ENCODE measurements around the gene DPT. TPM values are rescaled to one million over a fixed set of nuclear protein-coding genes. Genes with fewer than 3 reads are reported as not detected.

DPT gene
- total RNA-seq, 1 experiment from 2014 or later, result not detected

GRCh38 chr1:168671782-168672181 is 57.2 kb downstream of the DPT start:
- H3K9ac ChIP-seq (ENCODE audit: low read length), result no peak overlapping the region
- no peak for TF ChIP-seq SRF (IDR thresholded peaks at IDR 0.05; ENCODE audit: low read depth)
- no peak for TF ChIP-seq SP1 (IDR thresholded peaks at IDR 0.05; ENCODE audit: low read depth)
- no peak for TF ChIP-seq CEBPB (IDR thresholded peaks at IDR 0.05; ENCODE audit: low read depth)
- TF ChIP-seq EGR1 (IDR thresholded peaks at IDR 0.05; ENCODE audit: low read depth), result no peak
- no peak for TF ChIP-seq SIN3A (IDR thresholded peaks at IDR 0.05; ENCODE audit: low read depth)
- TF ChIP-seq ZFX (IDR thresholded peaks at IDR 0.05), result no peak
- no peak for TF ChIP-seq CBX3 (IDR thresholded peaks at IDR 0.05; ENCODE audit: low read depth)
- TF ChIP-seq ELF1 (IDR thresholded peaks at IDR 0.05; ENCODE audit: borderline replicate concordance, low read depth), result no peak
- no peak for TF ChIP-seq TCF7L2 (IDR thresholded peaks at IDR 0.05; ENCODE audit: borderline replicate concordance, extremely low read depth, insufficient read depth, insufficient read length)
- no peak for TF ChIP-seq RAD21 (IDR thresholded peaks at IDR 0.05; ENCODE audit: low read depth)
- TF ChIP-seq YY1 (IDR thresholded peaks at IDR 0.05; ENCODE audit: extremely low read depth, insufficient replicate concordance, low read depth, low read length), result no peak
- no peak for TF ChIP-seq POLR2A (IDR thresholded peaks at IDR 0.05; ENCODE audit: borderline replicate concordance, extremely low read depth, insufficient read depth, insufficient read length)
- TF ChIP-seq, protein P1, sequence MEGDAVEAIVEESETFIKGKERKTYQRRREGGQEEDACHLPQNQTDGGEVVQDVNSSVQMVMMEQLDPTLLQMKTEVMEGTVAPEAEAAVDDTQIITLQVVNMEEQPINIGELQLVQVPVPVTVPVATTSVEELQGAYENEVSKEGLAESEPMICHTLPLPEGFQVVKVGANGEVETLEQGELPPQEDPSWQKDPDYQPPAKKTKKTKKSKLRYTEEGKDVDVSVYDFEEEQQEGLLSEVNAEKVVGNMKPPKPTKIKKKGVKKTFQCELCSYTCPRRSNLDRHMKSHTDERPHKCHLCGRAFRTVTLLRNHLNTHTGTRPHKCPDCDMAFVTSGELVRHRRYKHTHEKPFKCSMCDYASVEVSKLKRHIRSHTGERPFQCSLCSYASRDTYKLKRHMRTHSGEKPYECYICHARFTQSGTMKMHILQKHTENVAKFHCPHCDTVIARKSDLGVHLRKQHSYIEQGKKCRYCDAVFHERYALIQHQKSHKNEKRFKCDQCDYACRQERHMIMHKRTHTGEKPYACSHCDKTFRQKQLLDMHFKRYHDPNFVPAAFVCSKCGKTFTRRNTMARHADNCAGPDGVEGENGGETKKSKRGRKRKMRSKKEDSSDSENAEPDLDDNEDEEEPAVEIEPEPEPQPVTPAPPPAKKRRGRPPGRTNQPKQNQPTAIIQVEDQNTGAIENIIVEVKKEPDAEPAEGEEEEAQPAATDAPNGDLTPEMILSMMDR (IDR thresholded peaks at IDR 0.05 in 2 of 3, conservative IDR thresholded peaks at IDR 0.05 in 1 of 3; ENCODE audit: borderline replicate concordance in 1 of 3, insufficient read depth in 1 of 3, low read depth in 2 of 3, low read length in 2 of 3), result no peak
- H3K27ac ChIP-seq (ENCODE audit: low read depth, low read length), result no peak overlapping the region
- no peaks in the 10 kb centered on the region for H3K27me3 ChIP-seq (ENCODE audit: insufficient read depth, low read length)
- no TSS peak for BruUV-seq (replicated peaks)
- H4K20me1 ChIP-seq (ENCODE audit: insufficient read depth), result no peaks in the 10 kb centered on the region
- CTCF ChIA-PET, result no interaction called here
- POLR2A ChIA-PET, result no interaction called here
- ATAC-seq (no peak), DNase-seq (ENCODE audit: low read depth, low spot score) (no peak)
- H3K4me1 ChIP-seq (ENCODE audit: control insufficient read depth in 1 of 2, insufficient read depth in 2 of 2, low read length in 2 of 2), result no peaks in the 10 kb centered on the region
- no peak overlapping the region for H3K4me3 ChIP-seq (replicated peaks in 1 of 2; ENCODE audit: low read depth in 1 of 2, low read length in 2 of 2)
- intact Hi-C loops (cut with micrococcal nuclease), result no loop called here
- no peaks in the 10 kb centered on the region for H3K9me2 ChIP-seq (ENCODE audit: insufficient read depth)
- H3K9me3 ChIP-seq (ENCODE audit: control insufficient read depth in 1 of 2, insufficient read depth in 1 of 2, low read depth in 1 of 2, low read length in 2 of 2), result no peaks in the 10 kb centered on the region
- no peak overlapping the region for H3K4me2 ChIP-seq (ENCODE audit: low read length)
- H3K36me3 ChIP-seq (ENCODE audit: control insufficient read depth in 1 of 2, insufficient read depth in 2 of 2, low read length in 2 of 2), result no peaks in the 10 kb centered on the region
- RAD21 ChIA-PET (ENCODE audit: low non-redundant PET in 1 of 2, low total read pairs in 2 of 2, uncharacterized antibody in 2 of 2, unreplicated experiment in 2 of 2), result no interaction called here
- no peak overlapping the region for H2AFZ ChIP-seq (ENCODE audit: low read depth, low read length, poor library complexity, severe bottlenecking)
- H3K79me2 ChIP-seq (ENCODE audit: insufficient read depth, low read length), result no peaks in the 10 kb centered on the region

Data from HCT116 (cell line).